Measurements from ENCODE around the gene NDUFA3.
"Not testable (repeated sequence)": the region's sequence is repeated elsewhere in the genome, so short reads cannot be mapped to it uniquely, and the experiment has no call there.

The NDUFA3 gene

GRCh38 chr19:54102421-54103169 is at the start of gene NDUFA3:
Gene NDUFA3 (plus strand): TSS chr19:54102855. CDS start chr19:54102879, 24 bp downstream.
- peak; percentile 74 to 75 for DNase-seq

GRCh38 chr19:54062643-54063042 is 40.0 kb upstream of the NDUFA3 start:
- DNase-seq = no peak

GRCh38 chr19:54063350-54064116 is 39.1 kb upstream of the NDUFA3 start, which contains the start of gene VSTM1:
Gene VSTM1 (minus strand): TSS chr19:54063897. CDS start chr19:54063777, 120 bp downstream.
- no peak for DNase-seq

- no peak for DNase-seq
These were observed 33.2 kb upstream of the NDUFA3 start for GRCh38 chr19:54069470-54069869.

GRCh38 chr19:54073829-54074228 is 28.8 kb upstream of the NDUFA3 start:
- no peak for DNase-seq

- no peak for DNase-seq
These were observed 27.8 kb upstream of the NDUFA3 start for GRCh38 chr19:54074851-54075250.

GRCh38 chr19:54077334-54077733 is 25.3 kb upstream of the NDUFA3 start:
- no peak for DNase-seq

GRCh38 chr19:54081032-54081431 is 21.6 kb upstream of the NDUFA3 start, which contains the start of gene TARM1:
Gene TARM1 (minus strand): TSS chr19:54081365. CDS start chr19:54081340, 25 bp downstream.
- DNase-seq = no peak

GRCh38 chr19:54084410-54084809 is 18.2 kb upstream of the NDUFA3 start:
- no peak for DNase-seq

- DNase-seq = no peak
These were observed 8.1 kb upstream of the NDUFA3 start for GRCh38 chr19:54094426-54095000.

- no peak for DNase-seq
These were observed 7.4 kb upstream of the NDUFA3 start for GRCh38 chr19:54095136-54095858.

- DNase-seq = not testable (repeated sequence)
These were observed 6.6 kb upstream of the NDUFA3 start for GRCh38 chr19:54095859-54096616.

GRCh38 chr19:54096617-54097106 is 6.0 kb upstream of the NDUFA3 start:
- no peak for DNase-seq

- DNase-seq = no peak
These were observed 3.3 kb upstream of the NDUFA3 start for GRCh38 chr19:54099190-54099902.

- DNase-seq = not testable (repeated sequence)
These were observed 2.8 kb upstream of the NDUFA3 start for GRCh38 chr19:54099903-54100255.

- DNase-seq = no peak
These were observed 2.1 kb upstream of the NDUFA3 start, which contains the start of gene OSCAR for GRCh38 chr19:54100561-54100960. Gene OSCAR (minus strand): TSS chr19:54100803. CDS start chr19:54100792, 11 bp downstream.

- no peak for DNase-seq
These were observed 2.5 kb downstream of the NDUFA3 start for GRCh38 chr19:54104998-54105715.

- DNase-seq = no peak
These were observed 3.1 kb downstream of the NDUFA3 start for GRCh38 chr19:54105796-54106195.

- no peak for DNase-seq
These were observed 4.1 kb downstream of the NDUFA3 start for GRCh38 chr19:54106716-54107115.

GRCh38 chr19:54107876-54108490 is 5.3 kb downstream of the NDUFA3 start:
- DNase-seq = no peak
